IPS-15b (cell line): ENCODE results near the gene PLXNA2.

Experiments
- H3K27me3 ChIP-seq: one replicate; pipeline ENCODE4 v1.6.1; 2013; ENCODE audit warnings: low read length; ENCODE audit not compliant: control insufficient read depth, insufficient read depth
- H3K36me3 ChIP-seq: one replicate; pipeline ENCODE4 v1.6.1; 2013; ENCODE audit warnings: low read length; ENCODE audit not compliant: control insufficient read depth, insufficient read depth
- H3K4me1 ChIP-seq: one replicate; pipeline ENCODE4 v1.6.1; 2013; ENCODE audit warnings: mild to moderate bottlenecking, low read length; ENCODE audit not compliant: control insufficient read depth, insufficient read depth
- H3K4me3 ChIP-seq: one replicate; pipeline ENCODE4 v1.5.1; 2013; ENCODE audit warnings: low read depth, low read length
- H3K9ac ChIP-seq: one replicate; pipeline ENCODE4 v1.6.1; 2013; ENCODE audit warnings: low read depth, mild to moderate bottlenecking, low read length
- H3K9me3 ChIP-seq: one replicate; pipeline ENCODE4 v1.6.1; 2013; ENCODE audit warnings: mild to moderate bottlenecking, low read length; ENCODE audit not compliant: control insufficient read depth, insufficient read depth

The PLXNA2 gene

DNA sequence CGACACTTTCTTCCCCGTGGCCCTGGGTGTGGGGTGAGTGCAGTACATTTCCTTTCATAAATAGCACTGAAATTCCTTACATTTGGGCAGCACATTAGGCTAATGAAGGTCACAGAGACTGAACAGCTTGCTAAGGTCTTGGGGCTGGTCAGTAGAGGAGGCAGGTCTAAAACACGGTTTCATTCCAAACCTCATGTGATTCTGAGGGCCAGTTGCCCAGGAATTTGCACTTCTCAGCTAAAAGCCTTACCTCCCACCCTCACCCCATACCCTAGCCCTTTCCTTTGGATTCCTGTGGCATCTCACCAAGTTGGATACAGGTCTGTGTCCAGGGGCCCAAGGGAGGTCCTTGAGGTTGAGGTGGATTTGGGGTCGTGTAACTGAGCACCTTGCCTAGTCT, 185.4 kb downstream of the PLXNA2 start:
- H3K36me3 ChIP-seq = no peaks in the 10 kb centered on the region
- no peaks in the 10 kb centered on the region for H3K27me3 ChIP-seq
- no peaks in the 10 kb centered on the region for H3K4me1 ChIP-seq
- H3K9ac ChIP-seq = no peak overlapping the region
- H3K9me3 ChIP-seq = no peaks in the 10 kb centered on the region
- H3K4me3 ChIP-seq = no peak overlapping the region

DNA sequence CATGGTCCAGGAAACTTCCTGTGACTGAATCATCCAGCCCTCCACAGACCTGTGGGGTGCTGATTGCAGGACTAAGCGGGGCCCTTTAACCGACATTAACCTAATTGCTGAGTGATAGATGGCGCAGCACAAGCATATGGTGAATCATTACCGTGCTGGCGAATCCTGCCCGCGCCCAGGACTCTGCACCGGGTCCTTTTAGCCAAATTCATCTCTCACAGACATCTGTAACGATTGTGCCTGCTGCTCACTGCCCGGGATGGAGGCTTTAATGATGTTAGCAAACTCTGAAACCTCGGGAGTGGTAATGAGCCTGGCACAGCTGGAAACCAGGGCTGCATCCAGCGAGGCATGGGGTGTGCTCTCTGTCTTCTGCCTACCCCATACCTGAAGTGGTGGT, 185.9 kb downstream of the PLXNA2 start:
- Histone ChIP-seq H3K9ac (no peak overlapping the region), H3K9me3 (no peaks in the 10 kb centered on the region), H3K4me1 (no peaks in the 10 kb centered on the region), H3K27me3 (no peaks in the 10 kb centered on the region), H3K36me3 (no peaks in the 10 kb centered on the region), H3K4me3 (no peak overlapping the region)

DNA sequence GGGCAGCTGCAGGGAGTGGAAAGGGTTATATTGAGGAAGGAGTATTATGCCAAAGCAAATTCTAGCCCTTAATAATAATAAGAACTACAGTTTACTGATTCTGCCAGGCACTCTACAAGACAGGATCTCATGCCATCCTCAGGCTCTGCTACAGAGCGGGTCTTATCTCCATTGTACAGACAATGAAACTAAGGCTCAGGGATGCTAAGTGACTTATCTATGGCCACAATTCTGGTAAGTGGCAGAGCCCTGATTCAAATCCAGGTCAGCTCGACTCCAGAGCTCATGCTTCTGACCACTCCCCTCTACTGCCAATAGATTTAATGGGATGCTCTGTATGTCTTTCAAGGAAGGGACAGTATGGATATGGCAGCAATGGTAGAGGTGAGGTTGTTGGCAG, 187.1 kb downstream of the PLXNA2 start:
- no peaks in the 10 kb centered on the region for H3K36me3 ChIP-seq

DNA sequence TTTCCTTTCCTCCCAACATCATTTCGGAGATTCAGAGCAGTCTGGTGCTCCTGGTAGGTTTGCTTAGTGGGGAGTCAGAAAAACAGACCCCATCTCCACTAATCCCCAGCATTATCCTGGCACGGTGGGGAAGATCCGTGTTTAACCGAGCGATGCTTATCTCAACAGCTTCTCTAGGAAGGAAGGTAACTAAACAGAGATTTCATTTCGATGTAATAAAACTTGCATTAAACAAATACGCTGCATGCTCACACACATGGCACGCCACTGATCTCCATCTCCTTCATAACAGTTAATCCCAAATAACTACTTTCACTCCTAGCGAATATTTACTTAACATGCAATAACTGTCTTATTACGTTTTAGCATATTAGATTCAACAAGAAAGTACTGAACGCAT, 188.6 kb downstream of the PLXNA2 start:
- H3K9ac ChIP-seq = no peak overlapping the region

More for the DNA sequence above, 187.1 kb downstream of the PLXNA2 start:
- no peak overlapping the region for H3K9ac ChIP-seq
- H3K4me1 ChIP-seq = peaks cover 3% of the 10 kb centered on the region
- no peak overlapping the region for H3K4me3 ChIP-seq
- H3K9me3 ChIP-seq = no peaks in the 10 kb centered on the region
- H3K27me3 ChIP-seq = no peaks in the 10 kb centered on the region

DNA sequence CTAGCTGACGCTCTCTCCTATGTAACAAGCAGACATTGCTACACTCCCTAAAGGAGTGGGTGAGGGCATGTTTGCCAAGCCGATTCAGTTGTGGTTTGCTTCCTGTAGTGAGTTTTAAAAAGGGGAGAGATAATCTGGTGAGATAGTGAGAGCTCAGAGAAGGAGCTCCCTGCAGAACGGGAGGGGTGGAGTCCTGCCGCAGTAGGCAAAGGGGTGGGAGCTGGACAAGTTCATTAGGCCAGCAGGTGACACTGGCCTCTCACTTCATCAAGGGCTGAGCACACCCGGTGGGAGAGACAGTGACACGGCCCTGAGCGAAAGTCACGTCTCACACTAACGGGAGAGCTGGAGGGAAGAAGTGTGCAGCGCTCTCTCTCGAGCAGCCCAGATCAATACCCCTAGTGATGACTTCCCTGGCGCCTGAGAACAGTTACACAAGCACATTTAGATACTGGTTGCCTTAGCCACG, 189.2 kb downstream of the PLXNA2 start:
- Histone ChIP-seq H3K9ac (no peak overlapping the region), H3K4me3 (no peak overlapping the region), H3K36me3 (no peaks in the 10 kb centered on the region), H3K27me3 (no peaks in the 10 kb centered on the region), H3K9me3 (no peaks in the 10 kb centered on the region), H3K4me1 (peaks cover 3% of the 10 kb centered on the region)

More for the DNA sequence above, 188.6 kb downstream of the PLXNA2 start:
- Histone ChIP-seq H3K4me3 (no peak overlapping the region), H3K27me3 (no peaks in the 10 kb centered on the region), H3K36me3 (no peaks in the 10 kb centered on the region), H3K9me3 (no peaks in the 10 kb centered on the region), H3K4me1 (peaks cover 3% of the 10 kb centered on the region)

DNA sequence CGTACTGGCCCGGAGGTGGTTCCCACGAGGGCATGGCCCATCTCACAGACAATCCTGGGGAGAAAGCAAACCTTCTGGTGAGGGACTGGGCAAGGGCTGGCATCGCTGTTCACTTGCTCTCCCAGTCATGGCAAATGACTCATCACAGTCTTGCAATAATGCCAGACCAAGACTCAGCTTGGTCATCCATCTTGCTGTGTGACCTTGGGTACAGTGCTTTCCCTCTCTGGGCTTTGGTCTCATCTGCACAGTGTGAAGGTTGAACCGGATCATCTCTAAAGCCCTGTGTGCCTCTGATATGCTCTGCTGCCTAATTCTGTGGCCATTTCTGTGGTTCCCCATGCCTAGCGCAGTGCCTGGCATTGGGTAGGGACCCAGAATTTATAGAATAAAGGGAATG, 189.7 kb downstream of the PLXNA2 start:
- Histone ChIP-seq H3K36me3 (no peaks in the 10 kb centered on the region), H3K27me3 (no peaks in the 10 kb centered on the region), H3K9ac (no peak overlapping the region), H3K4me1 (peaks cover 3% of the 10 kb centered on the region), H3K4me3 (no peak overlapping the region), H3K9me3 (no peaks in the 10 kb centered on the region)

DNA sequence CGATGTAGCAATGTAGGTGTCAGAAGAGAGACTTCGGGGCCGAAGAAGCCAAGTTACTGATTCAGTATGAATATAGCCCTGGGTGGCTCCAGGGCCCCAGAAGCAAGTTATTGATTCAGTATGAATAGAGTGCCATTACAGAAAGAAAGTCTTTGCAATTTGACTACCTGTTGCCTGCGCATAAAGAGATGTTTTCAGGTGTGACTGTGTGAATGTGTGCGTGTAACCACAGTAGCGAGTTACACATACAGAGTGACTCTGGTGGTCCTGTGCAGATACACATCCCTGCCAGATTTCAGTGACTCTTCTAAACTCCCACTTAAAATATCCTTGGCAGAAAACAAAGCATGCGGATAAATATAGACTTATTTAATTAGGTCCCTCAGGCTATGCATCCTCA, 190.5 kb downstream of the PLXNA2 start:
- no peak overlapping the region for H3K9ac ChIP-seq
- H3K9me3 ChIP-seq = no peaks in the 10 kb centered on the region
- no peaks in the 10 kb centered on the region for H3K36me3 ChIP-seq
- no peaks in the 10 kb centered on the region for H3K27me3 ChIP-seq
- H3K4me1 ChIP-seq = peaks cover 3% of the 10 kb centered on the region
- H3K4me3 ChIP-seq = no peak overlapping the region

DNA sequence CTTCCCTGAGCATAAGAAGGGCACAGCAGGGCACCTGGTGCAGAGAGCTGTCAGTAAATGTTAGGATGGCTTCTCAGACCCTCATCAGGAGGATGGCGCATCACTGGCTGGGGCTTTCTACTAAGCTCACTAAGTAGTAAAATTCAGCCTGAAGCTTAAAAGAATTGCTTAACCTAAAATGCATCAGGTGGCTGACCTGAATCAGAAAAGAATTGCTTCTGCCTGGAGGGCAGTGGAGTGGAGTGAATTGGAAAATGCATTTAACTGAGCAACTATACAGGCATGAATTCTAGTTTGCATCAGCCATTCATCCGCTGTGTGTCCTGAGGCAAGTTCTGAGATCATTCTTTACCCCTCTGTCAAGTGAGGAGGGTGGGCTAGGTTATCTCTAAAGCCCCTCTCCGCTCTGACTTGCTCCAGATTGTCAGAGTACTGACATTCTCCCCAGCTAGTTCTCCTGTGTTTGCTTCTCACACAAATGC, 191.2 kb downstream of the PLXNA2 start:
- Histone ChIP-seq H3K4me1 (peaks cover 3% of the 10 kb centered on the region), H3K36me3 (no peaks in the 10 kb centered on the region), H3K9me3 (no peaks in the 10 kb centered on the region), H3K27me3 (no peaks in the 10 kb centered on the region), H3K4me3 (no peak overlapping the region), H3K9ac (no peak overlapping the region)

DNA sequence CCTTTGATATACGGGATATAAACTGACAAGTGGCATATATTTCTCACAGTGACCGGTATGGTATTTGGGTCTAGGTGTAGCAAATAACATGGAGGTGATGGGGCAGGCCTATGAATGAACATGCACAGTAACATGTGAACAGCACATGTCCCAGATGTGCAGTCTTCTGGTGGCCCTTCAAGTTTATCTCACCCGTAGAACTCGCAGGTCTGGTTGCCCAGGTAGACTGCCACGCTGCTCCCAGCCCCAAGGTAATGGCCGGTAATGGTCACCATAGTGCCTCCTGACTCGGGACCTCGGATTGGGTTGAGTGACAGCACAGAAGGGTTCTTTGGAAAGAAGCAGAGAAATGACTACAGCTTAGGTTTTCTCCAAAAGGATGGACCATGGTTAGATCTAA, 192.0 kb downstream of the PLXNA2 start:
- H3K4me3 ChIP-seq = no peak overlapping the region
- H3K36me3 ChIP-seq = no peaks in the 10 kb centered on the region
- H3K9ac ChIP-seq = no peak overlapping the region
- no peaks in the 10 kb centered on the region for H3K27me3 ChIP-seq
- H3K9me3 ChIP-seq = no peaks in the 10 kb centered on the region
- peaks cover 3% of the 10 kb centered on the region for H3K4me1 ChIP-seq

DNA sequence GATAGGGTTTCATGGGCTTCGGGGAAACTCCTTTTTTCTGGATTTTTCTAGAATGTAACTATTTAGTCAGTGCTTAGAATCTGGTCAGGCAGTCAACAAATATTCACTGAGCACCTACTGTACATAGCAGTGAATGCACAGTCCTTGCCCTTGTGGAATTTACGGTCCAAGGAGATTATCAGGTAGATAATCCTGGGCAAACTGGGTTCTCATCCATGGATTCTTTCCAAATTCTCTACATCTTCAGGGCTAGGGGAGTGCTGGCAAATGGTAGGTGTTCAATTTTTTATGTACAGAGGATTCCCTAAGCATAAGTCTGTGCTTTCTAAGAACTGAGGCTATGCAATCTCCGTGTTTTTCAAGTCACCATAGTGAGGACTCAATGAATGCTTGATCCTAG, 192.5 kb downstream of the PLXNA2 start:
- Histone ChIP-seq H3K9ac (no peak overlapping the region), H3K9me3 (no peaks in the 10 kb centered on the region), H3K4me3 (no peak overlapping the region), H3K4me1 (peaks cover 3% of the 10 kb centered on the region), H3K27me3 (no peaks in the 10 kb centered on the region), H3K36me3 (no peaks in the 10 kb centered on the region)

DNA sequence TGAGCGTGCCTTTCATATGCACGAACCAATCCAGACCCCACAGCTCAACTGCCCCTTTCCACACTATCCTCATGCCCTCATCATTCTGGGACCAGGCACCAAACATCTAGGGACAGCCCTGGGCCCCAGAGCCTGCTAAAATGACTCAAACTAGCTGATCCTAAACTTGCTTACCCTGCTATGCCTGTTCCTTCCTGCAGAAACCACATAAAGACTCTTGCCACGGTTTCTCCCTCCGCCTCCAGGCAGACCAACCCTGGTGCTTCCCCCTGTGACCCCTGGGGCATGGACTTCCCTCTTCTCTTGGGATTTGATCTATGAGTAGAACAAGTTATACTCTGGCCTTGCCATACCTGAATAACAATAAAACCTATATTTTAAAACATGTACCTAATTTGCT, 195.3 kb downstream of the PLXNA2 start:
- peaks cover 3% of the 10 kb centered on the region for H3K4me1 ChIP-seq
- H3K36me3 ChIP-seq = no peaks in the 10 kb centered on the region
- H3K4me3 ChIP-seq = no peak overlapping the region
- no peak overlapping the region for H3K9ac ChIP-seq
- no peaks in the 10 kb centered on the region for H3K9me3 ChIP-seq
- H3K27me3 ChIP-seq = no peaks in the 10 kb centered on the region

DNA sequence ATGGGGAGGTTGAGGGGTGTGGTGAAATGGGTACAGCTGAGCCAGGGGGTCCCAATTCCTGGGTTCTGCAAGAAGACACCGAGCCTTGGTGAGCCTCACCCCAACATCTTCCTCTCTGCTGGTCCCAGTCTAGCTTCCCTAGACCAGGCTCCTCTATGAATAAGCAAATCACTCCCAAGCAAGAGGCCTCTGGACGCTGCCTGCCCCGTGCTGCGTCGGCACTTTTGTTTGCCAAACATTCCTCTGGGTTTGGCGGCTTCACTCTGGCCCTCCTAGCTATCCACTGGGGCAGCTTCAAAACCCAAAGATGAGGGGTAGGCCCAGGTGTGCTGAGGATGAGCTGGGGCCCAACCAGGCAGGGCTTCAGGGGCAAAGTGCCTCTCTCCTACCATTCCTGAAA, 196.2 kb downstream of the PLXNA2 start:
- H3K27me3 ChIP-seq = no peaks in the 10 kb centered on the region
- H3K9me3 ChIP-seq = no peaks in the 10 kb centered on the region
- H3K9ac ChIP-seq = no peak overlapping the region
- H3K4me3 ChIP-seq = no peak overlapping the region
- H3K4me1 ChIP-seq = peaks cover 3% of the 10 kb centered on the region
- no peaks in the 10 kb centered on the region for H3K36me3 ChIP-seq
